Fibroblast of lung (primary cell): ENCODE data around the gene CDYL. TPM values are rescaled to one million over a fixed set of nuclear protein-coding genes. Genes with fewer than 3 reads are reported as not detected.

Experiments used
- DNase-seq, 2 donors: peaks; one replicate each; pipeline versions ENCODE4 v3.0.0 to v3.0.0-alpha.2; 2010; ENCODE audit warnings: low read depth in 2 of 2
- H2AFZ ChIP-seq: 2 replicates; pipeline ENCODE4 v1.5.1; 2012; ENCODE audit warnings: low read length, control low read depth, inconsistent platforms
- H3K27ac ChIP-seq: 2 replicates; pipeline ENCODE4 v1.5.1; 2011; ENCODE audit warnings: low read length, control low read depth; ENCODE audit not compliant: insufficient read depth
- H3K27me3 ChIP-seq: 2 replicates; pipeline ENCODE4 v1.5.1; 2011; ENCODE audit warnings: mild to moderate bottlenecking, low read length; ENCODE audit not compliant: control insufficient read depth, insufficient read depth
- H3K36me3 ChIP-seq: 2 replicates; pipeline ENCODE4 v1.5.1; 2011; ENCODE audit warnings: low read length; ENCODE audit not compliant: control insufficient read depth, insufficient read depth
- H3K4me1 ChIP-seq: 2 replicates; pipeline ENCODE4 v1.5.1; 2011; ENCODE audit warnings: low read length; ENCODE audit not compliant: control insufficient read depth, insufficient read depth; ENCODE audit errors: extremely low read depth
- H3K4me2 ChIP-seq: 2 replicates; pipeline ENCODE4 v1.5.1; 2011; ENCODE audit warnings: low read length, control low read depth; ENCODE audit not compliant: insufficient read depth; ENCODE audit errors: extremely low read depth
- H3K4me3 ChIP-seq, 4 experiments: fragments of 200-600 bp in 1 of 4; sonication (generic) in 1 of 4; replicated peaks in 1 of 4; 2 replicates each; pipeline ENCODE4 v1.5.1; 2011 to 2016; ENCODE audit warnings: low read length in 4 of 4, low read depth in 3 of 4, mild to moderate bottlenecking in 3 of 4, control low read depth in 2 of 4, inconsistent platforms in 1 of 4, mixed read lengths in 1 of 4; ENCODE audit not compliant: insufficient read depth in 1 of 4; ENCODE audit errors: control extremely low read depth in 1 of 4
- H3K79me2 ChIP-seq: 2 replicates; pipeline ENCODE4 v1.5.1; 2012; ENCODE audit warnings: mild to moderate bottlenecking, low read length, inconsistent platforms; ENCODE audit not compliant: control insufficient read depth, insufficient read depth
- H3K9ac ChIP-seq: 2 replicates; pipeline ENCODE4 v1.5.1; 2011; ENCODE audit warnings: mild to moderate bottlenecking, low read length, control low read depth; ENCODE audit not compliant: insufficient read depth
- H3K9me3 ChIP-seq: 2 replicates; pipeline ENCODE4 v1.5.1; 2012; ENCODE audit warnings: low read depth, low read length; ENCODE audit not compliant: control insufficient read depth, insufficient read depth
- H4K20me1 ChIP-seq: 2 replicates; pipeline ENCODE4 v1.5.1; 2011; ENCODE audit warnings: low read length; ENCODE audit not compliant: control insufficient read depth, insufficient read depth; ENCODE audit errors: extremely low read depth
- CTCF ChIP-seq, 2 donors: IDR thresholded peaks in 1 of 2; conservative IDR thresholded peaks in 1 of 2; 1 replicate in 1 of 2; 2 replicates in 1 of 2; pipeline ENCODE4 v1.5.1; 2011 to 2012; ENCODE audit warnings: low read length in 2 of 2, control low read depth in 1 of 2, inconsistent platforms in 1 of 2, low read depth in 1 of 2, mild to moderate bottlenecking in 1 of 2
- EZH2 ChIP-seq: IDR thresholded peaks from 2 replicates; pipeline ENCODE4 v1.5.1; 2012; ENCODE audit warnings: low read length, control low read depth, mild to moderate bottlenecking; ENCODE audit errors: missing control alignments
- polyA plus RNA-seq, 2 donors: library from polyadenylated mRNA; depleted of rRNA in 1 of 2; stranded (reverse) in 1 of 2; unstranded in 1 of 2; fragments of >200 nt; gene quantifications; 2 replicates each; pipeline ENCODE4 v1.2.1, GENCODE V29; 2011 to 2012; ENCODE audit warnings: missing spikeins in 1 of 2
- total RNA-seq: library from RNA; depleted of rRNA; stranded (reverse); fragments of >200 nt; gene quantifications from 2 replicates; pipeline ENCODE4 v1.2.1, GENCODE V29; 2014

Gene CDYL
- total and polyA plus RNA-seq, 2 donors (not counting 1 experiment from before 2014, with no cell fraction given) = 20.6 to 24.9 TPM

DNA sequence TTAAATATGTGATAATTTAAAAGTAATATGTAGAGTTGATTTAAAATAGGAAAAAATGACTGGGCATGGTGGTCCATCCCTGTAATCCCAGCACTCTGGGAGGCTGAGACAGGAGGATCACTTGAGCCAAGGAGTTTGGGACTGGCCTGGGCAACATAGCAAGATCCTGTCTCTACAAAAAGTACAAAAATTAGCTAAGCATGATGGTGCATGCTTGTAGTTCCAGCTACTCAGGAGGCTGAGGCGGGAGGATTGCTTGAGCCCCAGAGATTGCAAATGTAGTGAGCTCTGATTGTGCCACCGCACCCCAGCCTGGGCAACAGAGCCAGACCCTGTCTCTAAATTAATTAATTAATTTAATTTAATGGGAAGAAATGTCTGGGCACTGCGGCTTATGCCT lies 44.2 kb upstream of the CDYL start:
- peaks cover 6% of the 10 kb centered on the region for H3K4me1 ChIP-seq
- no peak overlapping the region for H3K4me3 ChIP-seq
- TF ChIP-seq CTCF (conservative IDR thresholded peaks at IDR 0.05 in 1 of 2, IDR thresholded peaks at IDR 0.05 in 1 of 2; ENCODE audit: low read depth in 1 of 2, low read length in 2 of 2) (no peak), EZH2 (no peak)
- H4K20me1 ChIP-seq = no peaks in the 10 kb centered on the region
- no peak for DNase-seq
- no peaks in the 10 kb centered on the region for H3K27me3 ChIP-seq
- H3K4me2 ChIP-seq = no peak overlapping the region
- no peak overlapping the region for H3K27ac ChIP-seq
- H2AFZ ChIP-seq = no peak overlapping the region
- H3K36me3 ChIP-seq = no peaks in the 10 kb centered on the region
- no peak overlapping the region for H3K9ac ChIP-seq
- no peaks in the 10 kb centered on the region for H3K79me2 ChIP-seq
- H3K9me3 ChIP-seq = no peaks in the 10 kb centered on the region

- no peak overlapping the region for H3K27ac ChIP-seq
- H3K9ac ChIP-seq = no peak overlapping the region
- no peaks in the 10 kb centered on the region for H3K9me3 ChIP-seq
- TF ChIP-seq CTCF (conservative IDR thresholded peaks at IDR 0.05 in 1 of 2, IDR thresholded peaks at IDR 0.05 in 1 of 2; ENCODE audit: low read depth in 1 of 2, low read length in 2 of 2) = no peak
- no peak for TF ChIP-seq EZH2
- no peaks in the 10 kb centered on the region for H3K36me3 ChIP-seq
- H3K27me3 ChIP-seq = no peaks in the 10 kb centered on the region
- H2AFZ ChIP-seq = peak overlapping the region; percentile 48
- DNase-seq = peak; percentile 85 to 96
- H3K79me2 ChIP-seq = no peaks in the 10 kb centered on the region
- H3K4me2 ChIP-seq = peak overlapping the region; percentile 84
- peaks cover 6% of the 10 kb centered on the region for H3K4me1 ChIP-seq
- H3K4me3 ChIP-seq = peak overlapping the region; percentile 28 to 53 (median 40)
- H4K20me1 ChIP-seq = no peaks in the 10 kb centered on the region
These were observed 43.4 kb upstream of the CDYL start for GRCh38 chr6:4732691-4733315.

GRCh38 chr6:4736371-4736873 lies 39.8 kb upstream of the CDYL start:
- TF ChIP-seq CTCF (conservative IDR thresholded peaks at IDR 0.05 in 1 of 2, IDR thresholded peaks at IDR 0.05 in 1 of 2; ENCODE audit: low read depth in 1 of 2, low read length in 2 of 2) = no peak
- TF ChIP-seq EZH2 = no peak
- H3K27ac ChIP-seq = no peak overlapping the region
- no peaks in the 10 kb centered on the region for H3K79me2 ChIP-seq
- H3K9me3 ChIP-seq = no peaks in the 10 kb centered on the region
- H3K9ac ChIP-seq = no peak overlapping the region
- peaks cover 6% of the 10 kb centered on the region for H3K4me1 ChIP-seq
- no peaks in the 10 kb centered on the region for H3K36me3 ChIP-seq
- no peak overlapping the region for H3K4me3 ChIP-seq
- H4K20me1 ChIP-seq = no peaks in the 10 kb centered on the region
- no peak for DNase-seq
- no peak overlapping the region for H2AFZ ChIP-seq
- H3K4me2 ChIP-seq = no peak overlapping the region
- no peaks in the 10 kb centered on the region for H3K27me3 ChIP-seq
